ENCODE data around the gene FOXD2.

Gene FOXD2

GRCh38 chr1:47405697-47406096 lies 32.1 kb upstream of the FOXD2 start:
- no peak for TF ChIP-seq CTCF (IDR thresholded peaks at IDR 0.05; ENCODE audit: low read depth, low read length, missing control alignments)
- H3K4me3 ChIP-seq (replicated peaks; ENCODE audit: low read depth, low read length) = no peak overlapping the region
- peak; percentile 5 for DNase-seq (ENCODE audit: extremely low read depth, low read depth)

- no peak overlapping the region for H3K4me3 ChIP-seq (replicated peaks; ENCODE audit: low read depth, low read length)
- TF ChIP-seq CTCF (IDR thresholded peaks at IDR 0.05; ENCODE audit: low read depth, low read length, missing control alignments) = no peak
- no peak for DNase-seq (ENCODE audit: extremely low read depth, low read depth)
These were observed 30.9 kb upstream of the FOXD2 start for GRCh38 chr1:47406966-47407365.

- H3K4me3 ChIP-seq (replicated peaks; ENCODE audit: low read depth, low read length) = no peak overlapping the region
- DNase-seq (ENCODE audit: extremely low read depth, low read depth) = no peak
- no peak for TF ChIP-seq CTCF (IDR thresholded peaks at IDR 0.05; ENCODE audit: low read depth, low read length, missing control alignments)
These were observed 30.4 kb upstream of the FOXD2 start for GRCh38 chr1:47407481-47407880.

- no peak overlapping the region for H3K4me3 ChIP-seq (replicated peaks; ENCODE audit: low read depth, low read length)
- TF ChIP-seq CTCF (IDR thresholded peaks at IDR 0.05; ENCODE audit: low read depth, low read length, missing control alignments) = no peak
- no peak for DNase-seq (ENCODE audit: extremely low read depth, low read depth)
These were observed 28.4 kb upstream of the FOXD2 start for GRCh38 chr1:47409311-47410067.

DNA sequence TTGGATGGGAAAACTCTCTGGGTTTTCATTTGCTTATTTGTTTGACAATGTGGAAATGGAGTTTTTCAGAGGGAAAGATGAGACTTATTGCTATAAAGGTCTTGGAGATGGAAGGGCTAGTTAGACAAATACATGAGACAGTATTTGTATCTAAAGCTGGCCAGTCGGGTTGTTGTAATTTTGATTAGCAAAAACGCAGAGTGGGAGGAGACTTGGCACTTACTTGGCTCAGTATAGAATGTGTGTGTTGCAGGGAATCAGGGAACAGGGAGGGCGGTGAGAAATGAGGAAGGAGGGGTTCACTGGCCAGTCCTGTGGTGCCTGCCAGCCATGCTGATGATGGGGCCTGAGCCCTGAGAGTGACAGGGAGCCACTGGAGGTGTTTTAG lies 27.8 kb upstream of the FOXD2 start:
- TF ChIP-seq CTCF (IDR thresholded peaks at IDR 0.05; ENCODE audit: low read depth, low read length, missing control alignments) = no peak

DNA sequence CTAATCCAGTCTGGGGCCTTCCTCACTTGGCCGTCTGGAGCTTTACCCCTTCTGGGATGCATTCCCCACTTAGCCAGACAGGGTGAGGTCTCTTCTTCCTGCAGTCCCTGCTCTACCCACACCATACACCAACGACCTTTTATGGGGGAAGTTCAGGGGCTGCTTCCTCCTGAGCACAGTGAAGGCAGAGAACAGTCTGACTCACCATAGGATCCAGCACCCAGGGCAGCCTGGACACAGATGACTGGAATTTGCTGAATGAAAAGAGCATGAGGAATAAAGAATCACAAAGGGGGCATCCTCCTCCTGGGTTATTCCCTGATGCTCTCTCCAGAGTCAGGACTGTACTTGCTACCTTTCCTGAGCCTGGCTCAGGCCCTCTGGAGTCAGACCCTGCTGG lies 26.4 kb upstream of the FOXD2 start:
- no peak for DNase-seq (ENCODE audit: extremely low read depth, low read depth)
- no peak for TF ChIP-seq CTCF (IDR thresholded peaks at IDR 0.05; ENCODE audit: low read depth, low read length, missing control alignments)
- H3K4me3 ChIP-seq (replicated peaks; ENCODE audit: low read depth, low read length) = no peak overlapping the region

More for the DNA sequence above, 27.8 kb upstream of the FOXD2 start:
- DNase-seq (ENCODE audit: extremely low read depth, low read depth) = no peak
- H3K4me3 ChIP-seq (replicated peaks; ENCODE audit: low read depth, low read length) = no peak overlapping the region

GRCh38 chr1:47412437-47412836 lies 25.4 kb upstream of the FOXD2 start:
- no peak for TF ChIP-seq CTCF (IDR thresholded peaks at IDR 0.05; ENCODE audit: low read depth, low read length, missing control alignments)
- no peak for DNase-seq (ENCODE audit: extremely low read depth, low read depth)
- H3K4me3 ChIP-seq (replicated peaks; ENCODE audit: low read depth, low read length) = no peak overlapping the region

Measured in HFF-Myc (cell line).